Fibroblast of lung (primary cell): ENCODE data around the gene PDZD2. TPM values are rescaled to one million over a fixed set of nuclear protein-coding genes. Genes with fewer than 3 reads are reported as not detected.

ENCODE experiments used
- DNase-seq, 2 donors: peaks; one replicate each; pipeline versions ENCODE4 v3.0.0 to v3.0.0-alpha.2; 2010; ENCODE audit warnings: low read depth in 2 of 2
- H2AFZ ChIP-seq: 2 replicates; pipeline ENCODE4 v1.5.1; 2012; ENCODE audit warnings: low read length, control low read depth, inconsistent platforms
- H3K27ac ChIP-seq: 2 replicates; pipeline ENCODE4 v1.5.1; 2011; ENCODE audit warnings: low read length, control low read depth; ENCODE audit not compliant: insufficient read depth
- H3K27me3 ChIP-seq: 2 replicates; pipeline ENCODE4 v1.5.1; 2011; ENCODE audit warnings: mild to moderate bottlenecking, low read length; ENCODE audit not compliant: control insufficient read depth, insufficient read depth
- H3K36me3 ChIP-seq: 2 replicates; pipeline ENCODE4 v1.5.1; 2011; ENCODE audit warnings: low read length; ENCODE audit not compliant: control insufficient read depth, insufficient read depth
- H3K4me1 ChIP-seq: 2 replicates; pipeline ENCODE4 v1.5.1; 2011; ENCODE audit warnings: low read length; ENCODE audit not compliant: control insufficient read depth, insufficient read depth; ENCODE audit errors: extremely low read depth
- H3K4me2 ChIP-seq: 2 replicates; pipeline ENCODE4 v1.5.1; 2011; ENCODE audit warnings: low read length, control low read depth; ENCODE audit not compliant: insufficient read depth; ENCODE audit errors: extremely low read depth
- H3K4me3 ChIP-seq, 4 experiments: fragments of 200-600 bp in 1 of 4; sonication (generic) in 1 of 4; replicated peaks in 1 of 4; 2 replicates each; pipeline ENCODE4 v1.5.1; 2011 to 2016; ENCODE audit warnings: low read length in 4 of 4, low read depth in 3 of 4, mild to moderate bottlenecking in 3 of 4, control low read depth in 2 of 4, inconsistent platforms in 1 of 4, mixed read lengths in 1 of 4; ENCODE audit not compliant: insufficient read depth in 1 of 4; ENCODE audit errors: control extremely low read depth in 1 of 4
- H3K79me2 ChIP-seq: 2 replicates; pipeline ENCODE4 v1.5.1; 2012; ENCODE audit warnings: mild to moderate bottlenecking, low read length, inconsistent platforms; ENCODE audit not compliant: control insufficient read depth, insufficient read depth
- H3K9ac ChIP-seq: 2 replicates; pipeline ENCODE4 v1.5.1; 2011; ENCODE audit warnings: mild to moderate bottlenecking, low read length, control low read depth; ENCODE audit not compliant: insufficient read depth
- H3K9me3 ChIP-seq: 2 replicates; pipeline ENCODE4 v1.5.1; 2012; ENCODE audit warnings: low read depth, low read length; ENCODE audit not compliant: control insufficient read depth, insufficient read depth
- H4K20me1 ChIP-seq: 2 replicates; pipeline ENCODE4 v1.5.1; 2011; ENCODE audit warnings: low read length; ENCODE audit not compliant: control insufficient read depth, insufficient read depth; ENCODE audit errors: extremely low read depth
- CTCF ChIP-seq, 2 donors: IDR thresholded peaks in 1 of 2; conservative IDR thresholded peaks in 1 of 2; 1 replicate in 1 of 2; 2 replicates in 1 of 2; pipeline ENCODE4 v1.5.1; 2011 to 2012; ENCODE audit warnings: low read length in 2 of 2, control low read depth in 1 of 2, inconsistent platforms in 1 of 2, low read depth in 1 of 2, mild to moderate bottlenecking in 1 of 2
- EZH2 ChIP-seq: IDR thresholded peaks from 2 replicates; pipeline ENCODE4 v1.5.1; 2012; ENCODE audit warnings: low read length, control low read depth, mild to moderate bottlenecking; ENCODE audit errors: missing control alignments
- polyA plus RNA-seq, 2 donors: library from polyadenylated mRNA; depleted of rRNA in 1 of 2; stranded (reverse) in 1 of 2; unstranded in 1 of 2; fragments of >200 nt; gene quantifications; 2 replicates each; pipeline ENCODE4 v1.2.1, GENCODE V29; 2011 to 2012; ENCODE audit warnings: missing spikeins in 1 of 2
- total RNA-seq: library from RNA; depleted of rRNA; stranded (reverse); fragments of >200 nt; gene quantifications from 2 replicates; pipeline ENCODE4 v1.2.1, GENCODE V29; 2014

Gene PDZD2
- total and polyA plus RNA-seq, 2 donors (not counting 1 experiment from before 2014, with no cell fraction given) = 0.33 to 0.40 TPM

DNA sequence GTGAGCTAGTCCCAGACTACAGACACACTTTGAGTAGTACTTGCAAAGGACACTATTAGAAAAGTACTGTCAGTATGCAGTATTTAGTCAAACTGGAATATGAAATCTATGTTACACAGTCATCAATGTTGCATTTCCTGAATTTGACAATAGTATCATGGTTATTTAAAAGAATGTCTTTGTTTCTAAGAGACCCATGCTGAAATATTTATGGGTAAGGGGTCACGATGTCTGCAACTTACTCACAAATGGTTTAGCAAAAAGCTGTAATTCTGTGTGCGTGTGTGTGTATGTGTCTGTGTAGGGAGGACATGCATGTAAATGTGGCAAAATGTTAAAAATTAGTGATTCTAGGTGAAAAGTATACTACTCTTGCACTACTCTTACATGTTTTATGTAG lies 429.6 kb downstream of the PDZD2 start:
- H3K4me1 ChIP-seq = no peaks in the 10 kb centered on the region
- no peaks in the 10 kb centered on the region for H3K27me3 ChIP-seq
- H3K4me2 ChIP-seq = no peak overlapping the region
- H3K4me3 ChIP-seq = no peak overlapping the region
- no peaks in the 10 kb centered on the region for H3K79me2 ChIP-seq
- no peak for TF ChIP-seq EZH2
- no peaks in the 10 kb centered on the region for H3K9me3 ChIP-seq
- no peak overlapping the region for H3K9ac ChIP-seq
- H3K36me3 ChIP-seq = no peaks in the 10 kb centered on the region
- H4K20me1 ChIP-seq = no peaks in the 10 kb centered on the region
- DNase-seq = no peak
- H2AFZ ChIP-seq = no peak overlapping the region
- H3K27ac ChIP-seq = no peak overlapping the region

GRCh38 chr5:32069396-32069795 lies 430.5 kb downstream of the PDZD2 start:
- H4K20me1 ChIP-seq = no peaks in the 10 kb centered on the region
- H3K27ac ChIP-seq = no peak overlapping the region
- no peak for DNase-seq
- H3K27me3 ChIP-seq = no peaks in the 10 kb centered on the region
- TF ChIP-seq EZH2 (no peak), CTCF (conservative IDR thresholded peaks at IDR 0.05 in 1 of 2, IDR thresholded peaks at IDR 0.05 in 1 of 2; ENCODE audit: low read depth in 1 of 2, low read length in 2 of 2) (no peak)
- H3K9me3 ChIP-seq = no peaks in the 10 kb centered on the region
- no peaks in the 10 kb centered on the region for H3K36me3 ChIP-seq
- no peak overlapping the region for H3K4me3 ChIP-seq
- no peaks in the 10 kb centered on the region for H3K4me1 ChIP-seq
- H3K4me2 ChIP-seq = no peak overlapping the region
- H3K9ac ChIP-seq = no peak overlapping the region
- no peak overlapping the region for H2AFZ ChIP-seq
- H3K79me2 ChIP-seq = no peaks in the 10 kb centered on the region

GRCh38 chr5:32071351-32071944 lies 432.5 kb downstream of the PDZD2 start:
- peak in 1 of 2 donors; percentile 49 for DNase-seq
- Histone ChIP-seq H4K20me1 (no peaks in the 10 kb centered on the region), H3K27me3 (no peaks in the 10 kb centered on the region), H3K27ac (no peak overlapping the region), H3K36me3 (no peaks in the 10 kb centered on the region), H2AFZ (no peak overlapping the region), H3K4me2 (no peak overlapping the region), H3K9ac (no peak overlapping the region), H3K4me3 (no peak overlapping the region), H3K9me3 (no peaks in the 10 kb centered on the region), H3K79me2 (no peaks in the 10 kb centered on the region), H3K4me1 (no peaks in the 10 kb centered on the region)
- TF ChIP-seq CTCF (conservative IDR thresholded peaks at IDR 0.05 in 1 of 2, IDR thresholded peaks at IDR 0.05 in 1 of 2; ENCODE audit: low read depth in 1 of 2, low read length in 2 of 2) = no peak
- TF ChIP-seq EZH2 = no peak
